Right lobe of liver (tissue), 4 donors: ENCODE measurements around the gene TAS2R1.

Experiments used
- POLR2A ChIP-seq: fragments of 450-650 bp; IDR thresholded peaks from one replicate; pipeline ENCODE4 v1.6.1; 2017; ENCODE audit warnings: antibody characterized with exemption, mild to moderate bottlenecking
- TF ChIP-seq, protein P1 (sequence below), 4 donors: fragments of 200-600 bp in 3 of 4; fragments of 450-650 bp in 1 of 4; IDR thresholded peaks; one replicate each; pipeline versions ENCODE4 v1.5.1 to v1.8.0; 2016 to 2022; ENCODE audit warnings: antibody characterized with exemption in 4 of 4, mild to moderate bottlenecking in 2 of 4
- donor health status: DM: no; HTN: no; CAD: no.
- donor health status: DM: no; HTN: no; CAD: no.
- donor health status: DM: no; HTN: yes; CAD: no.

DNA sequence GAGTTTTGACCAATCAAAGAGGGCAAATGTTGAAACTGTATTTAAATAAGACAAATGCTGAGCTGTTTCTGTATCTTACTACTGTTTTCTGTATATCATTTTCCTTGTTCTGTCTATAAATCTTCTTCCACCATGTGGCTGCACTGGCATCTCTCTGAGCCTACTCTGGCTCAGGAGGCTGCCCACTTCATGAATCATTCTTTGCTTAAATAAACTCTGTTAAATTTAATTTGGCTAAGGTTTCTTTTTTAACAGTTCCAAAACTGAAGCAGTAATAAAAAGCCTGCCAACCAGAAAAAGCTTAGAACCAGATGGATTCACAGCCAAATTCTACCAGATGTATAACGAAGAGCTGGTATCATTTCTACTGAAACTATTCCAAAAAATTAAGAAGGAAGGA, 40.2 kb upstream of the TAS2R1 start:
- TF ChIP-seq, protein P1, sequence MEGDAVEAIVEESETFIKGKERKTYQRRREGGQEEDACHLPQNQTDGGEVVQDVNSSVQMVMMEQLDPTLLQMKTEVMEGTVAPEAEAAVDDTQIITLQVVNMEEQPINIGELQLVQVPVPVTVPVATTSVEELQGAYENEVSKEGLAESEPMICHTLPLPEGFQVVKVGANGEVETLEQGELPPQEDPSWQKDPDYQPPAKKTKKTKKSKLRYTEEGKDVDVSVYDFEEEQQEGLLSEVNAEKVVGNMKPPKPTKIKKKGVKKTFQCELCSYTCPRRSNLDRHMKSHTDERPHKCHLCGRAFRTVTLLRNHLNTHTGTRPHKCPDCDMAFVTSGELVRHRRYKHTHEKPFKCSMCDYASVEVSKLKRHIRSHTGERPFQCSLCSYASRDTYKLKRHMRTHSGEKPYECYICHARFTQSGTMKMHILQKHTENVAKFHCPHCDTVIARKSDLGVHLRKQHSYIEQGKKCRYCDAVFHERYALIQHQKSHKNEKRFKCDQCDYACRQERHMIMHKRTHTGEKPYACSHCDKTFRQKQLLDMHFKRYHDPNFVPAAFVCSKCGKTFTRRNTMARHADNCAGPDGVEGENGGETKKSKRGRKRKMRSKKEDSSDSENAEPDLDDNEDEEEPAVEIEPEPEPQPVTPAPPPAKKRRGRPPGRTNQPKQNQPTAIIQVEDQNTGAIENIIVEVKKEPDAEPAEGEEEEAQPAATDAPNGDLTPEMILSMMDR (IDR thresholded peaks at IDR 0.05) = no peak
- TF ChIP-seq POLR2A = no peak
